Renal pelvis (tissue), 3 donors: Measurements from ENCODE around the gene CD151. TPM values are rescaled to one million over a fixed set of nuclear protein-coding genes. Genes with fewer than 3 reads are reported as not detected.

Experiments
- polyA plus RNA-seq, 3 donors: library from polyadenylated mRNA; unstranded; fragments of 120-200 nt; gene quantifications; one replicate each; pipeline ENCODE4 v1.2.1, GENCODE V29; 2013; ENCODE audit not compliant: insufficient read length in 3 of 3

Gene CD151
- polyA plus RNA-seq, 3 donors = 207 to 225 (median 220) TPM

Other genes starting within 250 kb of the CD151 start
- gene IRF7, start 217.0 kb upstream of the CD151 start, polyA plus RNA-seq = 10 to 100 TPM; 11.0 to 11.7 (median 11.2) TPM
- 10 to 100 TPM; 42.6 to 56.2 (median 47.7) TPM for gene CDHR5, start 208.0 kb upstream of the CD151 start, polyA plus RNA-seq
- gene SCT, start 205.8 kb upstream of the CD151 start, polyA plus RNA-seq = 1 to 10 TPM in 2 of 3 donors, under 1 TPM in 1; 0.87 to 2.3 (median 2.3) TPM
- gene DRD4, start 195.7 kb upstream of the CD151 start, polyA plus RNA-seq = 1 to 10 TPM; 3.8 to 5.4 (median 4.2) TPM
- 10 to 100 TPM; 55.3 to 61.9 (median 55.6) TPM for gene DEAF1, start 137.7 kb upstream of the CD151 start, polyA plus RNA-seq
- gene TMEM80, start 137.1 kb upstream of the CD151 start, polyA plus RNA-seq = 10 to 100 TPM; 41.9 to 62.1 (median 59.9) TPM
- gene EPS8L2, start 126.7 kb upstream of the CD151 start, polyA plus RNA-seq = 100 to 1,000 TPM; 128 to 189 (median 150) TPM
- gene TALDO1, start 85.5 kb upstream of the CD151 start, polyA plus RNA-seq = 100 to 1,000 TPM; 129 to 137 (median 130) TPM
- 100 to 1,000 TPM in 1 of 3 donors, 10 to 100 TPM in 2; 85.0 to 111 (median 90.3) TPM for gene GATD1, start 55.5 kb upstream of the CD151 start, polyA plus RNA-seq
- gene CEND1, start 42.9 kb upstream of the CD151 start, polyA plus RNA-seq = 1 to 10 TPM in 1 of 3 donors, under 1 TPM in 2; 0.64 to 1.3 (median 0.83) TPM
- 10 to 100 TPM; 16.0 to 20.9 (median 20.6) TPM for gene SLC25A22, start 34.7 kb upstream of the CD151 start, polyA plus RNA-seq
- gene PIDD1, start 27.7 kb upstream of the CD151 start, polyA plus RNA-seq = 10 to 100 TPM; 11.8 to 14.4 (median 13.0) TPM
- 1,000 to 10,000 TPM; 1,087 to 1,248 (median 1,229) TPM for gene RPLP2, start 23.0 kb upstream of the CD151 start, polyA plus RNA-seq
- gene PNPLA2, start 14.0 kb upstream of the CD151 start, polyA plus RNA-seq = 10 to 100 TPM; 66.0 to 79.1 (median 74.7) TPM
- gene CRACR2B, start 5.0 kb upstream of the CD151 start, polyA plus RNA-seq = 10 to 100 TPM; 16.7 to 21.7 (median 20.0) TPM
- gene POLR2L, start 9.6 kb downstream of the CD151 start, polyA plus RNA-seq = 100 to 1,000 TPM; 106 to 132 (median 125) TPM
- 10 to 100 TPM; 76.0 to 92.3 (median 85.2) TPM for gene TSPAN4, start 9.9 kb downstream of the CD151 start, polyA plus RNA-seq
- gene CHID1, start 77.9 kb downstream of the CD151 start, polyA plus RNA-seq = 100 to 1,000 TPM; 113 to 125 (median 114) TPM
- gene AP2A2, start 92.9 kb downstream of the CD151 start, polyA plus RNA-seq = 100 to 1,000 TPM in 2 of 3 donors, 10 to 100 TPM in 1; 99.5 to 126 (median 117) TPM
- 10 to 100 TPM; 25.6 to 35.8 (median 26.2) TPM for gene MUC6, start 203.8 kb downstream of the CD151 start, polyA plus RNA-seq
- gene MUC2, start 241.9 kb downstream of the CD151 start, polyA plus RNA-seq = under 1 TPM; 0.03 to 0.21 (median 0.17) TPM